K562 (cell line): ENCODE data around the gene TMEM185B. TPM values are rescaled to one million over a fixed set of nuclear protein-coding genes. Genes with fewer than 3 reads are reported as not detected.

Experiments
- ATAC-seq: fragments of 200-7000 bp; cut with Tn5 transposase; 3 replicates; pipeline ENCODE4 v1.9.1; 2020; ENCODE audit warnings: moderate library complexity
- BruUV-seq: library from RNA; stranded (reverse); fragments of 400-500 nt; replicated peaks from 2 replicates; lab custom pipeline; 2021; lab: Mats Ljungman, UMichigan
- CTCF ChIA-PET: fragments of 300-600 bp; formaldehyde crosslinking; extraction: SDS; loops from one replicate; lab custom pipeline; 2021; ENCODE audit warnings: low intra/inter-chr PET ratio; lab: Yijun Ruan, JAX
- POLR2A ChIA-PET: fragments of 300-600, 350-650 bp; sonication (Branson Sonifier 250); formaldehyde crosslinking; extraction: SDS; loops from one replicate; lab custom pipeline; 2021; ENCODE audit warnings: antibody characterized with exemption, inconsistent platforms; lab: Yijun Ruan, JAX
- DNase-seq, 4 experiments: peaks; one replicate each; pipeline versions ENCODE4 v3.0.0 to v3.0.0-alpha.2; 2011 to 2018; ENCODE audit warnings: low spot score in 3 of 4, mixed read lengths in 3 of 4; ENCODE audit errors: extremely low read depth in 1 of 4
- FAIRE-seq: peaks from 2 replicates; lab custom pipeline; 2011; peaks lifted over from hg19 to GRCh38; lab: Jason Lieb, UNC
- H2AFZ ChIP-seq: 2 replicates; pipeline ENCODE4 v1.6.0; 2011; ENCODE audit warnings: low read depth, low read length, control low read depth, inconsistent platforms
- H3K27ac ChIP-seq: fragments of 200-600 bp; 3 replicates; pipeline ENCODE4 v1.8.0; 2011; ENCODE audit warnings: low read depth, mild to moderate bottlenecking, control low read depth, inconsistent platforms, low read length, moderate library complexity, mixed read lengths; ENCODE audit errors: extremely low read depth
- H3K27me3 ChIP-seq, 2 experiments: fragments of 300-600 bp in 1 of 2; 2 replicates in 1 of 2; 3 replicates in 1 of 2; pipeline versions ENCODE4 v1.6.0 to v1.8.0; 2011; ENCODE audit warnings: inconsistent platforms in 2 of 2, low read length in 2 of 2, mild to moderate bottlenecking in 1 of 2, mixed read lengths in 1 of 2, moderate library complexity in 1 of 2; ENCODE audit not compliant: control insufficient read depth in 2 of 2, insufficient read depth in 2 of 2
- H3K36me3 ChIP-seq: fragments of 300-600 bp; 3 replicates; pipeline ENCODE4 v1.8.0; 2011; ENCODE audit warnings: mild to moderate bottlenecking, low read length, inconsistent platforms; ENCODE audit not compliant: control insufficient read depth, insufficient read depth
- H3K4me1 ChIP-seq, 2 experiments: fragments of 200-600 bp in 1 of 2; replicated peaks in 1 of 2; 2 replicates in 1 of 2; 3 replicates in 1 of 2; pipeline versions ENCODE4 v1.5.1 to v1.8.0; 2011; ENCODE audit warnings: inconsistent platforms in 2 of 2, low read length in 2 of 2, mild to moderate bottlenecking in 1 of 2, mixed read lengths in 1 of 2, moderate library complexity in 1 of 2; ENCODE audit not compliant: control insufficient read depth in 2 of 2, insufficient read depth in 2 of 2
- H3K4me2 ChIP-seq: 2 replicates; pipeline ENCODE4 v1.6.1; 2011; ENCODE audit warnings: low read length, control low read depth, inconsistent platforms, mixed read lengths; ENCODE audit not compliant: insufficient read depth
- H3K4me3 ChIP-seq: fragments of 200-600 bp; sonication (generic), shearing (Covaris generic); 2 replicates; pipeline ENCODE4 v1.5.1; 2016; ENCODE audit warnings: control low read depth, inconsistent platforms
- H3K79me2 ChIP-seq: fragments of 200-600 bp; 3 replicates; pipeline ENCODE4 v1.8.0; 2011; ENCODE audit warnings: low read length, inconsistent platforms; ENCODE audit not compliant: control insufficient read depth, insufficient read depth
- H3K9ac ChIP-seq, 2 experiments: 2 replicates each; pipeline versions ENCODE4 v1.6.0 to v1.6.1; 2011; ENCODE audit warnings: low read depth in 2 of 2, low read length in 2 of 2, control low read depth in 1 of 2, inconsistent platforms in 1 of 2, mild to moderate bottlenecking in 1 of 2, mixed read lengths in 1 of 2; ENCODE audit not compliant: insufficient read depth in 1 of 2
- H3K9me1 ChIP-seq: one replicate; pipeline ENCODE4 v1.6.0; 2011; ENCODE audit warnings: inconsistent platforms, mild to moderate bottlenecking, low read length, moderate library complexity; ENCODE audit not compliant: control insufficient read depth, insufficient read depth
- H3K9me3 ChIP-seq: replicated peaks from 2 replicates; pipeline ENCODE4 v1.5.1; 2011; ENCODE audit warnings: low read depth, low read length, inconsistent platforms; ENCODE audit not compliant: control insufficient read depth, insufficient read depth
- H4K20me1 ChIP-seq: replicated peaks from 2 replicates; pipeline ENCODE4 v1.6.1; 2011; ENCODE audit warnings: low read length, inconsistent platforms, mixed read lengths; ENCODE audit not compliant: control insufficient read depth, insufficient read depth
- C11orf30 ChIP-seq: fragments of 450-650 bp; IDR thresholded peaks from 2 replicates; pipeline ENCODE4 v1.6.1; 2016; ENCODE audit warnings: low read depth, mild to moderate bottlenecking
- DACH1 ChIP-seq: fragments of 450-650 bp; IDR thresholded peaks from 2 replicates; pipeline ENCODE4 v1.6.1; 2018; ENCODE audit not compliant: partially characterized antibody
- EWSR1 ChIP-seq: fragments of 450-650 bp; IDR thresholded peaks from 2 replicates; pipeline ENCODE4 v1.6.1; 2018; ENCODE audit warnings: borderline replicate concordance, mild to moderate bottlenecking, low read depth, moderate library complexity; ENCODE audit not compliant: partially characterized antibody
- HEY1 ChIP-seq: fragments of 250-450 bp; sonication (Bioruptor Pico); IDR thresholded peaks from 2 replicates; pipeline ENCODE4 v1.5.0; 2020; ENCODE audit warnings: mild to moderate bottlenecking, moderate library complexity, borderline replicate concordance
- MED1 ChIP-seq: sonication (generic); formaldehyde crosslinking; IDR thresholded peaks from 2 replicates; pipeline ENCODE4 v1.8.1; 2023; ENCODE audit warnings: missing genetic modification reagents, borderline replicate concordance
- MEIS2 ChIP-seq: fragments of 450-650 bp; IDR thresholded peaks from 2 replicates; pipeline ENCODE4 v1.6.1; 2014; ENCODE audit warnings: mild to moderate bottlenecking; ENCODE audit not compliant: partially characterized antibody
- SMARCB1 ChIP-seq: IDR thresholded peaks from 2 replicates; pipeline ENCODE4 v1.6.1; 2011; ENCODE audit warnings: improper control_type of control experiment, low read depth; ENCODE audit not compliant: insufficient read length
- TGIF2 ChIP-seq: sonication (generic); formaldehyde crosslinking; IDR thresholded peaks from 2 replicates; pipeline ENCODE4 v1.8.1; 2022; ENCODE audit warnings: mild to moderate bottlenecking, missing genetic modification reagents, moderate library complexity
- U2AF2 ChIP-seq: fragments of 200-400 bp; formaldehyde crosslinking; optimal IDR thresholded peaks from 2 replicates; pipeline ENCODE3; 2017; ENCODE audit warnings: low read depth, mild to moderate bottlenecking, low read length
- ZNF436 ChIP-seq: fragments of 250-450, 450-650 bp; sonication (Bioruptor Pico); formaldehyde crosslinking; IDR thresholded peaks from 2 replicates; pipeline ENCODE4 v1.7.0; 2020; ENCODE audit warnings: mild to moderate bottlenecking
- WGBS: fragments of 100-300 bp; shearing (Covaris generic); methylation state at CpG from one replicate; pipeline ENCODE4 v1.1.6; 2016; ENCODE audit warnings: low coverage, mixed read lengths; ENCODE audit not compliant: insufficient coverage; ENCODE audit errors: missing lambda C conversion rate; 5-methylcytosine and 5-hydroxymethylcytosine counted together
- in situ Hi-C: fragments of 300-500 bp; cut with MboI; formaldehyde crosslinking; loops from 4 replicates; pipeline ENCODE4 v1.15.0; 2018; ENCODE audit warnings: inconsistent platforms, mixed read lengths
- intact Hi-C: fragments of 100-400 bp; cut with micrococcal nuclease; formaldehyde crosslinking; loops from 2 replicates; pipeline ENCODE4 v1.14.2; 2022
- polyA plus RNA-seq, 8 experiments: library from polyadenylated mRNA; depleted of rRNA in 4 of 8; stranded (reverse) in 5 of 8; unstranded in 3 of 8; fragments of >200 nt; fragmentation: Nextera tagmentation in 2 of 8; fragmentation: Illumina TruSeq in 1 of 8; extraction: Ambion mirVana in 2 of 8; extraction: Trizol in 1 of 8; gene quantifications; 2 replicates each; pipeline versions ENCODE4 v1.2.1 to v1.2.3, GENCODE V29; 2011 to 2014; ENCODE audit warnings: inconsistent platforms in 1 of 8, missing spikeins in 1 of 8
- total RNA-seq, 7 experiments: library from RNA; depleted of rRNA in 6 of 7; stranded (reverse); fragments of >200 nt in 6 of 7; fragmentation: Illumina TruSeq in 2 of 7; extraction: Trizol in 2 of 7; gene quantifications; 2 replicates each; pipeline versions ENCODE4 v1.2.1 to v1.2.3, GENCODE V29; 2011 to 2021; ENCODE audit warnings: low replicate concordance in 1 of 7
- TF ChIP-seq, protein P1 (sequence below): fragments of 250-450 bp; sonication (Bioruptor Pico); IDR thresholded peaks from 2 replicates; pipeline ENCODE4 v1.4.0; 2020; ENCODE audit warnings: mild to moderate bottlenecking, moderate library complexity
- TF ChIP-seq, protein P2 (sequence below): sonication (generic); formaldehyde crosslinking; IDR thresholded peaks from 2 replicates; pipeline ENCODE4 v1.8.1; 2023; ENCODE audit warnings: mild to moderate bottlenecking, missing genetic modification reagents
- TF ChIP-seq, protein P3 (sequence below), 3 experiments: fragments of 200-800 bp in 1 of 3; sonication (Bioruptor generic) in 1 of 3; sonication (generic) in 1 of 3; formaldehyde crosslinking in 1 of 3; IDR thresholded peaks; 2 replicates each; pipeline versions ENCODE4 v1.6.1 to v1.8.0; 2016 to 2022; ENCODE audit warnings: mild to moderate bottlenecking in 2 of 3, missing compliant biosample characterization in 2 of 3, missing genetic modification characterization in 2 of 3, missing genetic modification reagents in 1 of 3

The TMEM185B gene
- total and polyA plus RNA-seq, 9 of the 15 experiments (the other 6 are each of a cell fraction or from before 2014, with no cell fraction given) = 2.9 to 28.2 (median 11.5) TPM

DNA sequence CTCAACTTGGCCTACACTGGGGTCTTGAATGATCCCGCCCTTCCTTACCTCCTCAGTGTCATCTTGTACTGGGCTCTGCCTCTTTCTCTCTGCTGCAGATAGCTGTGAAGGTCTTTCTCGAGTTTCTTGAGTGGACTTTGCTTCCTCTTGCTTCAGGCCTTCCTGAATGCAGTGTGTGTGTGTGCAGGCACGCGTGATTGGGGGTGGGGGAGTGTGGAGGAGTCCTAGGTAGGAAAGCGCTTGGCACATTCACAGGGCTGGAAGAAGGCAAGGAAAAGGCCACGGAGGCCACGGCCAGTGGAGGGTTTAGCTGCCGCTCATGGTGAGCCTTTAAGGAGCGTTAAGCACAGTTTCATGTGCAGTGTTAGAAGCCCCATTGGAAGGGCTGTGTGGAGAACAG, 35.0 kb upstream of the TMEM185B start (continued):
- TF ChIP-seq, protein P1, sequence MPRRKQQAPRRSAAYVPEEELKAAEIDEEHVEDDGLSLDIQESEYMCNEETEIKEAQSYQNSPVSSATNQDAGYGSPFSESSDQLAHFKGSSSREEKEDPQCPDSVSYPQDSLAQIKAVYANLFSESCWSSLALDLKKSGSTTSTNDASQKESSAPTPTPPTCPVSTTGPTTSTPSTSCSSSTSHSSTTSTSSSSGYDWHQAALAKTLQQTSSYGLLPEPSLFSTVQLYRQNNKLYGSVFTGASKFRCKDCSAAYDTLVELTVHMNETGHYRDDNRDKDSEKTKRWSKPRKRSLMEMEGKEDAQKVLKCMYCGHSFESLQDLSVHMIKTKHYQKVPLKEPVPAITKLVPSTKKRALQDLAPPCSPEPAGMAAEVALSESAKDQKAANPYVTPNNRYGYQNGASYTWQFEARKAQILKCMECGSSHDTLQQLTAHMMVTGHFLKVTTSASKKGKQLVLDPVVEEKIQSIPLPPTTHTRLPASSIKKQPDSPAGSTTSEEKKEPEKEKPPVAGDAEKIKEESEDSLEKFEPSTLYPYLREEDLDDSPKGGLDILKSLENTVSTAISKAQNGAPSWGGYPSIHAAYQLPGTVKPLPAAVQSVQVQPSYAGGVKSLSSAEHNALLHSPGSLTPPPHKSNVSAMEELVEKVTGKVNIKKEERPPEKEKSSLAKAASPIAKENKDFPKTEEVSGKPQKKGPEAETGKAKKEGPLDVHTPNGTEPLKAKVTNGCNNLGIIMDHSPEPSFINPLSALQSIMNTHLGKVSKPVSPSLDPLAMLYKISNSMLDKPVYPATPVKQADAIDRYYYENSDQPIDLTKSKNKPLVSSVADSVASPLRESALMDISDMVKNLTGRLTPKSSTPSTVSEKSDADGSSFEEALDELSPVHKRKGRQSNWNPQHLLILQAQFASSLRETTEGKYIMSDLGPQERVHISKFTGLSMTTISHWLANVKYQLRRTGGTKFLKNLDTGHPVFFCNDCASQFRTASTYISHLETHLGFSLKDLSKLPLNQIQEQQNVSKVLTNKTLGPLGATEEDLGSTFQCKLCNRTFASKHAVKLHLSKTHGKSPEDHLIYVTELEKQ (CRISPR knock-in tag) = no peak
- no peak for TF ChIP-seq EWSR1
- no peak for TF ChIP-seq MED1
- no peak for TF ChIP-seq U2AF2

DNA sequence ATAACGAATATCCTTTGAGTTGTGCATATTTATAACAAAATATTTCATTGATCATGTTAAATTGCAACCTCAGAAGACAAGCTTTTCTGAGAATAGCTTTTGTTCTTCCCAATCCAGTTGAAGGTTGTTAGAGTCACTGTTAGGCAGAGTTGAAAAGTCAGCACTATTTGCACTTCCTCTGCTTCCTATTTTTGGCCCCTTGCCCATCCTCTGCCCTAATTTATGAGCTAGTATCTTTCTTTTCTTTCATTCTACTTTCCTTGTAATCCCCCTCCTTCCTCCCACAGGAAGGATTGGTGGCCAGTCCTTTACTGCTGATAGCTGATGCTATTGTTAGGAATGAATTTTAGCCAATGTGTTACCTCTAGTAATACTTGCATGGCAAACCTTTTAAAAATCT, 34.3 kb upstream of the TMEM185B start:
- peaks cover 2% of the 10 kb centered on the region; the same call in 1 of the 2 replicates for H3K9me3 ChIP-seq
- H3K27me3 ChIP-seq = no peaks in the 10 kb centered on the region
- H3K4me1 ChIP-seq = peaks cover 23 to 39% of the 10 kb centered on the region in 2 experiments
- H3K9me1 ChIP-seq = no peaks in the 10 kb centered on the region
- in situ Hi-C loops = no loop called here
- no TSS peak for BruUV-seq
- intact Hi-C loops = no loop called here
- ATAC-seq (no peak), FAIRE-seq (no peak), DNase-seq (peak in 1 of 4 experiments; percentile 64)
- H3K27ac ChIP-seq = peak overlapping the region; percentile 25; the same call in 1 of the 3 replicates
- ChIA-PET CTCF (no interaction called here), POLR2A (interaction anchor here (1.1 to 1.8 kb wide), 3 partner anchors 11 to 35 kb away, joined by 3 to 4 read pairs (median 3); no protein-coding TSS in a partner anchor)
- peaks cover 68% of the 10 kb centered on the region for H3K79me2 ChIP-seq
- 0% methylated on average over 1 of the region's 1 CpG for WGBS
- peaks cover 13% of the 10 kb centered on the region for H4K20me1 ChIP-seq
- H3K9ac ChIP-seq = no peak overlapping the region
- H3K4me3 ChIP-seq = no peak overlapping the region
- H2AFZ ChIP-seq = no peak overlapping the region
- H3K4me2 ChIP-seq = no peak overlapping the region
- peaks cover 7% of the 10 kb centered on the region; the same call in 2 of the 3 replicates for H3K36me3 ChIP-seq
- TF ChIP-seq DACH1 (no peak), TGIF2 (CRISPR knock-in tag) (no peak), MEIS2 (peak; percentile 82), HEY1 (CRISPR knock-in tag) (no peak), ZNF436 (CRISPR knock-in tag) (no peak), SMARCB1 (no peak), C11orf30 (peak; percentile 90)
- TF ChIP-seq, protein P2, sequence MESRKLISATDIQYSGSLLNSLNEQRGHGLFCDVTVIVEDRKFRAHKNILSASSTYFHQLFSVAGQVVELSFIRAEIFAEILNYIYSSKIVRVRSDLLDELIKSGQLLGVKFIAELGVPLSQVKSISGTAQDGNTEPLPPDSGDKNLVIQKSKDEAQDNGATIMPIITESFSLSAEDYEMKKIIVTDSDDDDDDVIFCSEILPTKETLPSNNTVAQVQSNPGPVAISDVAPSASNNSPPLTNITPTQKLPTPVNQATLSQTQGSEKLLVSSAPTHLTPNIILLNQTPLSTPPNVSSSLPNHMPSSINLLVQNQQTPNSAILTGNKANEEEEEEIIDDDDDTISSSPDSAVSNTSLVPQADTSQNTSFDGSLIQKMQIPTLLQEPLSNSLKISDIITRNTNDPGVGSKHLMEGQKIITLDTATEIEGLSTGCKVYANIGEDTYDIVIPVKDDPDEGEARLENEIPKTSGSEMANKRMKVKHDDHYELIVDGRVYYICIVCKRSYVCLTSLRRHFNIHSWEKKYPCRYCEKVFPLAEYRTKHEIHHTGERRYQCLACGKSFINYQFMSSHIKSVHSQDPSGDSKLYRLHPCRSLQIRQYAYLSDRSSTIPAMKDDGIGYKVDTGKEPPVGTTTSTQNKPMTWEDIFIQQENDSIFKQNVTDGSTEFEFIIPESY (CRISPR knock-in tag) = no peak
- TF ChIP-seq, protein P3, sequence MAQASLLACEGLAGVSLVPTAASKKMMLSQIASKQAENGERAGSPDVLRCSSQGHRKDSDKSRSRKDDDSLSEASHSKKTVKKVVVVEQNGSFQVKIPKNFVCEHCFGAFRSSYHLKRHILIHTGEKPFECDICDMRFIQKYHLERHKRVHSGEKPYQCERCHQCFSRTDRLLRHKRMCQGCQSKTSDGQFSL (CRISPR knock-in tag; IDR thresholded peaks at IDR 0.05) = no peak
- TF ChIP-seq, protein P3 (tag; IDR thresholded peaks at IDR 0.05) = no peak
